HTR-8/SVneo (cell line): ENCODE data around the gene LIN7B.
"Not testable (repeated sequence)": the region's sequence is repeated elsewhere in the genome, so short reads cannot be mapped to it uniquely, and the experiment has no call there.

Experiments used
- DNase-seq: peaks from one replicate; pipeline ENCODE4 v3.0.0; 2011; ENCODE audit warnings: low spot score, mixed read lengths; ENCODE audit not compliant: insufficient read length
- FAIRE-seq: peaks from 2 replicates; lab custom pipeline; 2011; peaks lifted over from hg19 to GRCh38; lab: Jason Lieb, UNC

Gene LIN7B

GRCh38 chr19:49118565-49119410 is 4.6 kb downstream of the LIN7B start, which contains the start of gene C19orf73:
C19orf73 (minus strand) TSS chr19:49119143; CDS start chr19:49119022, 121 bp downstream.
- peak; percentile 100 for FAIRE-seq
- peak; percentile 90 for DNase-seq

DNA sequence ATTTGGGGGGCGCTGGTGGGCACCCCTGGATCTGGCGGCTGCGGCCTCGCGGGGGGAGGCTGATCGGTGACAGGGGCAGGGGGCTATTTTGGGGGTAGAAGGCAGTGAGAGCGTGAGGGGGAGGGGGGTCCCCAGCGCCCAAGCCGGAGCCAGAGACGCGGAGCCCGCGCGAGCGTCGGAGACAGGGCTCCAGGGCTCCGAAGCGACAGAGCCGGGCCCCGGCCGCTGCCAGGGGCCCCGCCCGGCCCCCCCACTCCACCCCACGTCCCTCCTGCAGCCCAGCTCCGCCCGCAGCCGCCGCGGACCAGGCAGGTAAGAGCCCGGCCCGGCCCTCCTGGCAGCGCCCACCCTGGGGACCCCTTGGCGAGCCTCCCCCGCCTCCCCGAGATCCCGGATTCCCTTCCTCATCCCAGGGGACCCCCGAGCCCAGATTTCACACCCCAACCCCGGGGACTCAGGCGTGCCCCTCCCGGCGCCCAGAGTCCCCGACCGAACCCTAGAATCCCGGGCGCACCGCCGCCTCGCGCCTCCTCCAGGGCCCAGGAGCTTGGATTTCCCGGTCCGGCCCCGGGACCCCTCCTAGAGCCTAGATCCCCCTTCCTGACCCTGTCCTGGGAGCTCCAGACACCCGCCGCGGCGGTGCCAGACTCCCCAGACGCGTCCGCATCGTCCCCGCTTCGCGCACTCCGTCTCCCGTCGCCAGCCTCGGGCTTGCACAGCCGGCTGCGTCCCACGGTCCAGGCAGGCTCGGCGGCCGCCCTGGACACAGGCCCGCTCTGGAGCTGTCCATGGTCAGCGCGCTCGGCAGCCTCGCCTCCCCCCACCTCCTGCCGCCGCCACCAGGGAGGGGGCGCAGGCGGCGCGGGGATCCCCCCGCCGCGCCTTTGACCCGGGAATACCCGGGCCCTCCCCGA is 5.5 kb downstream of the LIN7B start, which contains the start of gene PPFIA3:
Gene PPFIA3, plus strand, starts transcription at position 134 of the 914 bp plus-strand sequence. CDS start 8,330 bp downstream, outside the sequence.
- DNase-seq (peak; percentile 39), FAIRE-seq (peak; percentile 88)

- FAIRE-seq (no peak), DNase-seq (no peak)
Observed at GRCh38 chr19:49120325-49120683, 6.1 kb downstream of the LIN7B start.

- DNase-seq, result no peak
- FAIRE-seq, result no peak
Observed at GRCh38 chr19:49120868-49121267, 6.7 kb downstream of the LIN7B start.

GRCh38 chr19:49121841-49122240 is 7.7 kb downstream of the LIN7B start:
- DNase-seq, FAIRE-seq: not testable (repeated sequence)

- DNase-seq, FAIRE-seq: not testable (repeated sequence)
Observed at GRCh38 chr19:49123285-49123684, 9.1 kb downstream of the LIN7B start.

GRCh38 chr19:49125025-49125731 is 11.0 kb downstream of the LIN7B start:
- no peak for DNase-seq
- FAIRE-seq, result no peak

DNA sequence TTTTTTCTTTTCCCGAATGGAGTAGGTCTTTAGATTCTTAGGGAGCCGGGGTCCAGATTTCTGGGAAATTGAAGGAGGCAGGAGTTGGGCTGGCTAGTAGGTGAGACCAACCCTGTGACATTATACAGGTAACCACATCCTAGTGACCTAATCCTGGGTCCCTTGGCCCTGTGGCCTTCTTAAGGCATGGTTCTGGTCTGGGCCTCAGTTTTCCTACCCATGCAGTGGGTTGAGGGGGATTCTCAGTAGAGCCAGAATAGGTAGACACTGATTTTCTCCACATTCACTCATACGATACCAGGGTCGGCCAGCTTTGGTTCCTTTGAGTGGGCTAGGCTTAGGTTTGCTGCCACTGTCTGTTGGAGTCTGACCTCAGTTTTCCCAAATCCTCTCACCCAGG is 12.4 kb downstream of the LIN7B start:
- DNase-seq (no peak), FAIRE-seq (no peak)

DNA sequence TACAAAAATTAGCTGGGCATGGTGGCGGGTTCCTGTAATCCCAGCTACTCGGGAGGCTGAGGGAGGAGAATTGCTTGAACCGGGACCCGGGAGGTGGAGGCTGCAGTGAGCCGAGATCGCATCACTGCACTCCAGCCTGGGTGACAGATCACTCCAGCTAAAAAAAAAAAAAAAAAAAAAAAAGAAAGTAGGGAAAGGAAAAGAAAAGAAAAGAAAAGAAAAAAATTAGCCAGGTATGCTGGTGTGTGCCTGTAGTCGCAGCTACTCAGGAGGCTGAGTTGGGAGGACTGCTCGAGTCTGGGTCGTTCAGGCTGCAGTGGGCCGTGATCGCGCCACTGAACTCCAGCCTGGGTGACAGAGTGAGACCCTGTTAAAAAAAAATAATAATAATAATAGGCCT is 13.1 kb downstream of the LIN7B start:
- not testable (repeated sequence) for FAIRE-seq

DNA sequence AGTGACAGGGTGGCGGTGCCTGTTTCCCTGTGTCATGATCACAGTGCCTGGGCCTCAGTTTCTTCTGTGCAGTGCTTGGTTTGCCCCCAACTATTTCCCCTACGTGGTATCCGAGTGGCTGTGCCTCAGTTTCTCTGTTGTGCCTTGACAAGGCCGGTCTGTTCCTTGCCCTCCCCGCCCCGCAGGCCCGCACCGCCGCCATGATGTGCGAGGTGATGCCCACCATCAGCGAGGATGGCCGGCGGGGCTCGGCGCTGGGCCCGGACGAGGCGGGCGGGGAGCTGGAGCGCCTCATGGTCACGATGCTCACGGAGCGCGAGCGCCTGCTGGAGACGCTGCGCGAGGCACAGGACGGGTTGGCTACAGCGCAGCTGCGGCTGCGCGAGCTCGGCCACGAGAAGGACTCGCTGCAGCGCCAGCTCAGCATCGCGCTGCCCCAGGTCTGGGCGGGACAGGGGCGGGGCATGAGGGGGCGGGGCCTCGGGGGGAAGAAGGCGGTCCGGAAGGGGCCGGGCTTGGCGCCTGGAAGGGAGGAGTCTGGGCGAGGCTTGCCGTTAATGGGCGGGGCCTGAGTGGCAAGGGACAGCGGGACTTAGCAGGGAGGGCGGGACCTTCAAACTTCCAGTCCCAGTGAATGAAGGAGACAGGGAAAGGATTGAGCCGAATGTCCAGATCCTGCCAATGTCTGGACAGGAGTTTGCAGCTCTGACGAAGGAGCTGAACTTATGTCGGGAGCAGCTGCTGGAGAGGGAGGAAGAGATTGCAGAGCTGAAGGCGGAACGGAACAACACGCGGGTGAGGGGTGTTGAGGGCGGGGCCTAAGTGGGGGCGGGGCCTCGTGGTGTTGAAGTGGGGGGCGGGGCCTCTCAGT is 13.7 kb downstream of the LIN7B start:
- FAIRE-seq, result peak; percentile 96
- peak; percentile 98 for DNase-seq

More for the DNA sequence above, 13.1 kb downstream of the LIN7B start:
- DNase-seq, result not testable (repeated sequence)

- DNase-seq (no peak), FAIRE-seq (peak; percentile 42)
Observed at GRCh38 chr19:49128545-49129237, 14.5 kb downstream of the LIN7B start.

DNA sequence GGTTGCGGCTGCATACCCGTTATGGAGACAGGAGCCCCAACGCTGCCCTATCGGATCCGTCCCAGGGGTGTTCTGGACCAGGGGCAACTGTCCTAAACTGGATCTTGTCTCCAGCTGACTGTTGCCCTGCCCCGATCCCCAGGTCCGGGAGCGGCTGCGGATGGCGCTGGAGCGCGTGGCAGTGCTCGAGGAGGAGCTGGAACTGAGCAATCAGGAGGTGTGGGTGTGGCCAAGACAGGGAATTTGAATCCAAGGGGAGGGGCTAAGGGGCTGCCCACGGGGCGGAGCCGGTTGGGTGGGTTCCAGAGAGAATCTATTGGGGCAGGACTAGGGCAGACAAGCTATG is 15.0 kb downstream of the LIN7B start:
- FAIRE-seq, result no peak

GRCh38 chr19:49130325-49130724 is 16.2 kb downstream of the LIN7B start:
- no peak for DNase-seq
- FAIRE-seq, result no peak

More for the DNA sequence above, 15.0 kb downstream of the LIN7B start:
- DNase-seq, result no peak

DNA sequence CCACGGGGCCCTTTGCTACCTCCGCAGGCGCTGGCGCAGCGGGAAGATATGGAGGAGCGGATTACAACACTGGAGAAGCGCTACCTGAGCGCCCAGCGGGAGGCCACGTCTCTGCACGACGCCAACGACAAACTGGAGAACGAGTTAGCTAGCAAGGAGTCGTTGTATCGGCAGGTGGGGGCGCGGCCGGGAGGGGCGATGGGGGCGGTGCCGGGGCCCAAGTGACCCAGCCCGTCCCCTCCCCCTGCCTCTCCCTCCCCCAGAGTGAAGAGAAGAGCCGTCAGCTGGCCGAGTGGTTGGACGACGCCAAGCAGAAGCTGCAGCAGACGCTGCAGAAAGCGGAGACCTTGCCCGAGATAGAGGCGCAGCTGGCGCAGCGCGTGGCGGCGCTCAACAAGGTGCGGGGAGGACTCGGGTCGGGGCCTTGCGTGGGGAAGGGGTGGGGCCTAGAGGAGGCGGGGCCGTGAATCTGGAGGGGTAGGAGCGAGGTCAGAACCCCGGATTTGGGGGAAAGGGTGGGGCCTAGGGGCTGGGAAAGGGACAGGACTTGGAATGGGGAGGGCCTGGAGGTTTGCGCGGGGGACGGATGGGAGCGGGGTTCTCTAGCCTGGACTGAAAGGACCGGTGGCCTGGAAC is 18.9 kb downstream of the LIN7B start:
- no peak for FAIRE-seq
- no peak for DNase-seq

DNA sequence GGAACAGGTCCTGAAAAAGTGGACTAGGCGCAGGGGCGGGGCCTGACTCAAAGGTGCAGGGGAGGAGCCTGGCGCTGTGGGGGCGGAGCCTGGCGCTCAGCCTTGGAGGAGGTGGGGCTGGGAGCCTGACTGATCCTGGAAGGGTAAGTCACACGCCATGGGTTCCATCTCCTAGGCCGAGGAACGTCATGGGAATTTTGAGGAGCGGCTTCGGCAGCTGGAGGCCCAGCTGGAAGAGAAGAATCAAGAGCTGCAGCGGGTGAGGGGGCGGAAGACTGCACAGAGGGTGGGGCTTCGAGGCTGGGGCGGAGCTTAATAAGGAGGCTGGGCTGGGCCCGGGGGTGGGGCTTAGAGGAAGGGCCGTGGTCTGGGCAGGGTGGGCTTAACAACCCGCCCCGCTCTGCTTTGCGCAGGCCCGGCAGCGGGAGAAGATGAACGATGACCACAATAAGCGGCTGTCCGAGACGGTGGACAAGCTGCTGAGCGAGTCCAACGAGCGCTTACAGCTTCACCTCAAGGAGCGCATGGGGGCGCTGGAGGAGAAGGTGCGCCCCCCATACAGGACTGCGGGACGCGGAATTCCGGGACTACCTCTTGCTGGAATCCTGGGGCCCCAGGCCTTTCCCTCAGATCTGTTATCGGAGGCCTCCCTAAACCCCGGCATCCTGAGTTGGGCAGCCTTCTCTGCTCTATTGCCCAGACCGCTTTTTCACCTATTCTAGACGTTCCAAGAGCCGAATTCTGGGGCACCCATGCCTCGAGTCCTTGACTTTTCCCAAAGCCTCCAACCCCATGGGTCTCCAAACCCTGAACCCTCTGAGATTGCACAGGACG is 19.7 kb downstream of the LIN7B start:
- FAIRE-seq (no peak), DNase-seq (no peak)

DNA sequence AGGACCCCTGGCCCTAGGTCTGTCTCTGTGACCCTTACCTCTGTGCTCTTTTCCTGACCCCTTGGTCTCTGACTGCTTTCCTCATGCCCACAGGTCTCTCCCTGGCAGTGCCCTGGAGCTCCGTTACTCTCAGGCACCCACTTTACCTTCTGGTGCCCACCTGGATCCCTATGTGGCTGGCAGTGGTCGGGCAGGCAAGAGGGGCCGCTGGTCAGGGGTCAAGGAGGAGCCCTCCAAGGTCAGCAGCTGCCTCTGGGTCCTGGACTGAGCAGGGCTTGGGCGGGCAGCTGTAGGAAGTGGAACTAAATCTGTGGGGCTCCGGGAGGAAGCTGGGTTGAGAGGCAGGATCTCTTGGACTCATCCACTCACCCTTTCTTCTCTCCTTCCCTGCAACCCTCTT is 21.5 kb downstream of the LIN7B start:
- FAIRE-seq (no peak), DNase-seq (no peak)

- DNase-seq, result no peak
- no peak for FAIRE-seq
Observed at GRCh38 chr19:49136771-49137171, 22.6 kb downstream of the LIN7B start.
